22Rv1 (cell line): ENCODE data around the gene CCM2.

Experiments used
- ZFX ChIP-seq: fragments of 450-650 bp; IDR thresholded peaks from 2 replicates; pipeline ENCODE4 v1.6.1; 2017; ENCODE audit warnings: antibody characterized with exemption, borderline replicate concordance
- TF ChIP-seq, protein P1 (sequence below): fragments of 450-650 bp; IDR thresholded peaks from 2 replicates; pipeline ENCODE4 v1.5.1; 2017; ENCODE audit warnings: mild to moderate bottlenecking

DNA sequence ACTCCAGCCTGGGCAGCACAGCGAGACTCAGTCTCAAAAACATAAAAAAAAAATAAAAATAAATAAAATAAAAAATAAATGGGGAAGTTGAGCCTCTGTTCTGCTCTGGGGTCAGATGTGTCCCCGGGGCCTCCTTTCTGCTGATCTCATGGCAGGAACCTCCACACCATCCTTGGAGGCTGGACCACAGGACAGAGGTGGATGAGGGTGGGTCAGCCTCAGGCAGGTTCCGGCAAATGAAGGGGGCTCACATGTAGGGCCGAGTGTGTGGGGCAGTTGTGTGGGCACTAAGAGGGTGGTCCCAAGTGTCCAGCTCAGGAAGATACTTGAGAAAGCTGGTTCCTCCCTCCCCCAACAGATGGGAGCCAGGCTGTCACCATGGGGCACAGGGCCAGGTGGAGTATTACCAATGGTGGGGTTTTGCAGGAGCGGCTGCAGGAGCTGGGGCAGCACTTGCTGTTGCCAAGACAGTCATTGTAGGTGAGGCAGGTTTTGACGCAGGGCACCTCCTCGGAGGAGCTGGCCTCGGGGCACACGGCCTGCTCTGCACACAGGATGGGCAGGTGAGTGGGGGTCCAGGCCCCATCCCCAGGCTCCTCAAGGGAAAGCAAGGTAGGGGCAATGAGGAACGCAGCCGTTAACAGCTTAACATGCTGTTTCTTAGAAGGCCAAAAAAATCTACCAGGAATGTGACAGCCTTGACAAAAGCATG lies 125.3 kb downstream of the CCM2 start:
- no peak for TF ChIP-seq ZFX
- TF ChIP-seq, protein P1, sequence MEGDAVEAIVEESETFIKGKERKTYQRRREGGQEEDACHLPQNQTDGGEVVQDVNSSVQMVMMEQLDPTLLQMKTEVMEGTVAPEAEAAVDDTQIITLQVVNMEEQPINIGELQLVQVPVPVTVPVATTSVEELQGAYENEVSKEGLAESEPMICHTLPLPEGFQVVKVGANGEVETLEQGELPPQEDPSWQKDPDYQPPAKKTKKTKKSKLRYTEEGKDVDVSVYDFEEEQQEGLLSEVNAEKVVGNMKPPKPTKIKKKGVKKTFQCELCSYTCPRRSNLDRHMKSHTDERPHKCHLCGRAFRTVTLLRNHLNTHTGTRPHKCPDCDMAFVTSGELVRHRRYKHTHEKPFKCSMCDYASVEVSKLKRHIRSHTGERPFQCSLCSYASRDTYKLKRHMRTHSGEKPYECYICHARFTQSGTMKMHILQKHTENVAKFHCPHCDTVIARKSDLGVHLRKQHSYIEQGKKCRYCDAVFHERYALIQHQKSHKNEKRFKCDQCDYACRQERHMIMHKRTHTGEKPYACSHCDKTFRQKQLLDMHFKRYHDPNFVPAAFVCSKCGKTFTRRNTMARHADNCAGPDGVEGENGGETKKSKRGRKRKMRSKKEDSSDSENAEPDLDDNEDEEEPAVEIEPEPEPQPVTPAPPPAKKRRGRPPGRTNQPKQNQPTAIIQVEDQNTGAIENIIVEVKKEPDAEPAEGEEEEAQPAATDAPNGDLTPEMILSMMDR = no peak
